HG03108 (cell line): Measurements from ENCODE around the gene ZBTB3.
"Not testable (repeated sequence)": the region's sequence is repeated elsewhere in the genome, so short reads cannot be mapped to it uniquely, and the experiment has no call there.

Source experiments
- ATAC-seq: cut with Tn5 transposase; IDR thresholded peaks from one replicate; pipeline ENCODE4 v1.9.1; 2021; ENCODE audit warnings: moderate library complexity; ENCODE audit not compliant: unreplicated experiment

The ZBTB3 gene

DNA sequence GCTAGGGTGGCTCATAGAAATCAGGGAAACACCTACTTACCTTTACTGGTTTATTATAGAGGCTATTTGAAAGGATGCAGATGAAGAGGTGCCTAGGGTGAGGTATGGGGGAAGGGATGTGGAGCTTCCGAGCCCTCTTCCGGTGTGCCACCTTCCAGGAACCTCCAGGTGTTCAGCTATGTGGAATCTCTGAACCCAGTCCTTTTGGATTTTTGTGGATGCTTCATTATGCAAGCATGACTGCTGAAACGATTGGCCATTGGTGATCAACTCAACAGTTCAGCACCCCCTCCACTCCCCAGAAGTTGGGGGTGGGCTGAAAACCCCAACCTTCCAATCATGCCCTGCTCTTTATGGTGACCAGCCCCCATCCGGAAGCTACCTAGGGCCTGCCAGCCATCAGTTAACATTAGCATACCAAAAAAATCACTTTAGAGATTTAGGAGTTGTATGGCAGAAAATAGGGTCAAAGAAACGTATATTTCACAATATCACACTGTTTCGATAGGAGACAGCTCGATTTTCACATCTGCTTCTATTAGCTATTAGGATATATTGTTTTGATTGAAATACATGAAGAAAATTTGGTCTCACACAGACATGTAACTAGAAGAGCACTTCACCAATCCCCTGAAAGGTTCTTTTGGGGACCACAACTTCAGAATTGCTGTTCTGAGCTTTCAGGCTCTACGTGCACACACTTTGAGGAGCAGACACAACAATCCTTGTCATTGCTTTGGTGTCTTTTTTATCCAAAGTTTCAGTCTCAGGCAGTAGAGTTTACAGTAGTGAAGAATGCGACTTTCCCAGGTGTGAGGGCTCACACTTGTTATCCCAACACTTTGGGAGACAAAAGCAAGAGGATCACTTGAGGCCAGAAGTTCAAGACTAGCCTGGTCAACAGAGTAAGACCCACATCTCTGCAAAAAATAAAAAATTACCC lies 4.2 kb upstream of the ZBTB3 start:
- ATAC-seq: no peak

- no peak for ATAC-seq
Observed at GRCh38 chr11:62755086-62755615, 1.2 kb upstream of the ZBTB3 start.

- ATAC-seq: peak; percentile 0
Observed at GRCh38 chr11:62752994-62753735, 795 bp downstream of the ZBTB3 start.

- ATAC-seq: no peak
Observed at GRCh38 chr11:62752177-62752785, 1.7 kb downstream of the ZBTB3 start.

DNA sequence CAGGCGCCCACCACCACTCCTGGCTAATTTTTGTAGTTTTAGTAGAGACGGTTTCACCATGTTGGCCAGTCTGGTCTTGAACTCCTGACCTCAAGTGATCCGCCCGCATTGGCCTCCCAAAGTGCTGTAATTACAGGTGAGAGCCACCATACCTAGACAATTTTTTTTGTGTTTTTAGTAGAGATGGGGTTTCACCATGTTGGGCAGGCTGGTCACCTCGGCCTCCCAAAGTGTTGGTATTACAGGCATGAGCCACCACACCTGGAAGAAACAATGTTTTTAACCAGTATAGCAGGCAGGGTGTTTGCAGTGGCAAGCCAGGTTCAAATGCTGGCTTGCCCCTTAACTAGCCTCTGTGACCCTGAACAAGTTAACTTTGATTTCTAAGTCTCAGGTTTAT lies 4.0 kb downstream of the ZBTB3 start:
- not testable (repeated sequence) for ATAC-seq

DNA sequence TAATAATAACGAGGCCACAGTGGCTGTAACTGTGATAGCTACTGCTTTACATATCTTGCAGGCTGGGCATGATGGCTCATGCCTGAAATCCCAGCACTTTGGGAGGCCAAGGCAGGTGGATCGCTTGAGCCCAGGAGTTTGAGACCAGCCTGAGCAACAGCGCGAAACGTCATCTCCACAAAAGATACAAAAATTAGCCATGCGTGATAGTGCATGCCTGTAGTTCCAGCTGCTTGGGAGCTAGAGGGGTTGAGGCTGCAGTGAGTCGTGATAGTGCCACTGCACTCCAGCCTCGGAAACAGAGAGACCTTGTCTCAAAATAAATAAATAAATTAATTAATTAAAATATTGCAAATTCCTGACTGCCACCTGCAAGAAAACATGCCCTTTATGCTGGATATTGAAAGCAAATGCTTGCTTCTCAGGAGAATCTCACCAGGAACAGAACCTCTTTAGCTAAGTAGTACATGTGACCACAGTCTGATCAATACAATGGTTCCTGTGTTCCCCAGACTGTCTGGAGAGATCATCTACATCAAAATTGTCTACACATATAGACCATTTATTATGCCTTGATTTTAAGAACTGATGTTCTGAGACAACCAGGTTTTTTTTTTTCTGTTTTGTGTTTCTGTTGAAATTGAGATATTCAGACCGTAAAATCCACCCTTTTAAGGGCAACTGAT lies 6.3 kb downstream of the ZBTB3 start:
- ATAC-seq: no peak

DNA sequence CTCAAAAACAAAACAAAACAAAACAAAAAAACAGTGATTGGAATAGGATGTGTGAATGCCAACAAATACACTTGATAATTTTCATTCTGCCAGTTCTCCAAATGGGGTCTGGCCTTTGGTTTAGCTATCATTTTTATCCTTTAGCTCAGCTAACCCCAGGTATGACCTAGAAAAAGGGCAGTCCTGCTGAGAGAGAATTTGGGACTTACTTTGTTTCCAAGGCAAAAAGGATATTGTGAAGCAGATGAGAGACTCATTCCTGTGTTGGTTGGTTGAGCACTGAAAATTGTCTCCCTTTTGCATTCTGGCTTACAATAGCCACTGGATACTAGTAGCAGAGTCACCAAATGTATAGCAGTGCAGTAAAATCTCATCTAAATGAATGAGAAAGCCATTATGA lies 16.8 kb downstream of the ZBTB3 start:
- no peak for ATAC-seq

GRCh38 chr11:62732830-62733229 lies 21.1 kb downstream of the ZBTB3 start:
- ATAC-seq: no peak

DNA sequence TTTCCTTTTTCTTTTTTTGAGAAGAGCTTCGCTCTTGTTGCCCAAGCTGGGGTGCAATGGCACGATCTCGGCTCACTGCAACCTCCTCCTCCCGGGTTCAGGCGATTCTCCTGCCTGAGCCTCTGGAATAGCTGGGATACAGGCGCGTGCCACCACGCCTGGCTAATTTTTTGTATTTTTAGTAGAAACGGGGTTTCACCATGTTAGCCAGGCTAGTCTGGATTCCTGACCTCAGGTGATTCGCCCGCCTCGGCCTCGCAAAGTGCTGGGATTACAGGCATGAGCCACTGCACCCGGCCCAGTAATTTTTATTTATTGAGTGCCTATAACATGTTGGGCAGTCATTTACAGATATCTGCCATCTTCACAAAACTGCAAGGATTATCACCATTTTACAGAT lies 23.9 kb downstream of the ZBTB3 start:
- not testable (repeated sequence) for ATAC-seq

DNA sequence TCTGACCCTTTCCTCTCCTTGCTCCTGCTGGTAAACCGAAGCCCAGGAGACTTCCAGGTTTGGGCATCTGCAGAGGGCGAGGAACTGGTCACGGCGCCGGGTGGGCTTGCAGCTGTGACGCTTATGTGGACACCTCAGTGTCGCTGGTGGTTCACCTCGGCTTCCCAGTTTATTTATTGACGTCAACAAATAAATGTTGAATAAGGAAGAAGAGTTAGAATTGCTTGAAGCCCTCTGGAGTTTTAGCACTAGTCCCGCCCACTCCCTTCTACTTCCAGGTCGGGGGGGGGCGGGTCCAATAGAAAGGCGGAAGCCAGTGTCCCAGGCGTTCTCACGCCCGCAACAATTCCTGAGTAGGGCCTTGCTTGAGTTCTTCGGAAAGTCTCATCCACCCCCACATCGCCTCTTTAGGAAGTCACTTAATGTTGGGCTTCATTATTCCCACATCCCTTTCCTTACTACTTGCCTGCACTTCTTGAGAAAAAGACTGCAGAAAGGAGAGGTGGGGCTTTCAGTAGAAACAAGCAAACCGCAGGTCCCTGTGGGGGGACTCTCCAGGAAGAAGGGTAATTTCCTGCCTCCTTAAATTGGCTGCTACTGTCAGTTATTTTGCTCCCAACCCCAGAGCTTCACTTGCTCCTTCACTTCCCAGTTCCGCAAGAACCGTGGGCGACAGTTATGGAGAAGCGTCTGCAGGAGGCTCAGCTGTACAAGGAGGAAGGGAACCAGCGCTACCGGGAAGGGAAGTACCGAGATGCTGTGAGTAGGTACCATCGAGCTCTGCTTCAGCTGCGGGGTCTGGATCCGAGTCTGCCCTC lies 25.6 kb downstream of the ZBTB3 start, which contains the start of gene TTC9C:
Gene TTC9C, plus strand, starts transcription at position 316 of the 818 bp plus-strand sequence. Its CDS starts 363 bp downstream, at position 679.
- peak; percentile 18 for ATAC-seq

DNA sequence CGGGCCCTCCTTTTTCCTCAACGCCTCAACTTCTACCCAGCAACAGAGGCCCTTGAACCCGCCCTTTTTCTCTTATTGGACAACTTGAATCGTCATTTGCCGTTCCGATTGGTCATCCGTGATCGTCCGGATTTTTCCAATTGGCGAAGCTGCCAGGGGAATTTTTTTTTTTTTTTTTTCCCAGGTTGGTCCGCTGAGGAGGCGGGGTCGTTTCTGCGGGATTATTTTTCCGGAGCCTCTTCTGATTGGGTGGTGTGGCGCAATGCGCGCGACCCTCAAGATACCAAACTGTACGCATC lies 26.1 kb downstream of the ZBTB3 start:
- ATAC-seq: peak; percentile 38

GRCh38 chr11:62727165-62727871 lies 26.6 kb downstream of the ZBTB3 start, which contains the start of gene HNRNPUL2:
Gene HNRNPUL2 (minus strand): TSS chr11:62727457. CDS start chr11:62727156, 301 bp downstream.
- peak; percentile 62 for ATAC-seq

GRCh38 chr11:62726915-62727164 lies 27.1 kb downstream of the ZBTB3 start:
- ATAC-seq: no peak

- peak; percentile 2 for ATAC-seq
Observed at GRCh38 chr11:62726156-62726914, 27.6 kb downstream of the ZBTB3 start.

GRCh38 chr11:62725646-62726045 lies 28.3 kb downstream of the ZBTB3 start:
- no peak for ATAC-seq

GRCh38 chr11:62724171-62724570 lies 29.8 kb downstream of the ZBTB3 start:
- no peak for ATAC-seq

DNA sequence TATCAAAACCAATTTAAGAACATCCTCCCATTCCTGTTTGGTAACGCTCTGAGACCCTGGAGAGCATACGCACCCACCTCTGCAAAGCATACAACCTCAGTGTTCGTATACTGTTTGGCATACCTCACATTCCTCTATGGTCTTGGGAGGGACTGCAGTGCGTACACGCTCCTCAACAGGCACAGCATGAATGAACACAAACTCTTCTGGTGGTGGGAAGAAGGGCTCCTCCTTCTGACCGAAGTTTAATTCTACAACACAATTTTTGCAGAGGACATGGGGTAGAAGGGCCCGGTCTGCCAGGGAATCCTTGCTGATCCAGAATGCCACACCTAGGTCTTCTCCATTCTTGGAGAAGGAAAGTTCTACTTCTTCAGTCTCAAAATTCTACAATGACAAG lies 32.0 kb downstream of the ZBTB3 start:
- ATAC-seq: no peak

GRCh38 chr11:62719302-62719978 lies 34.5 kb downstream of the ZBTB3 start:
- no peak for ATAC-seq
